Smooth muscle cell (in vitro differentiated cells): ENCODE results near the gene SLC6A16. TPM values are rescaled to one million over a fixed set of nuclear protein-coding genes. Genes with fewer than 3 reads are reported as not detected.

Source experiments
- DNase-seq: peaks from one replicate; lab custom pipeline; 2025; ENCODE audit not compliant: unreplicated experiment; lab: John Stamatoyannopoulos, UW
- H2AFZ ChIP-seq: fragments of 200-600 bp; sonication (generic); 2 replicates; pipeline ENCODE4 v1.6.0; 2016; ENCODE audit warnings: antibody characterized with exemption, low read depth, mild to moderate bottlenecking
- H3F3A ChIP-seq: fragments of 200-600 bp; sonication (generic); 2 replicates; pipeline ENCODE4 v1.6.0; 2017; ENCODE audit warnings: antibody characterized with exemption, low read depth
- H3K27ac ChIP-seq: fragments of 200-600 bp; sonication (generic); 2 replicates; pipeline ENCODE4 v1.5.1; 2016; ENCODE audit warnings: low read depth, mild to moderate bottlenecking
- H3K27me3 ChIP-seq: fragments of 200-600 bp; sonication (generic); 2 replicates; pipeline ENCODE4 v1.6.1; 2016; ENCODE audit warnings: low read depth, mild to moderate bottlenecking
- H3K36me3 ChIP-seq: fragments of 200-600 bp; sonication (generic); 2 replicates; pipeline ENCODE4 v1.5.1; 2016; ENCODE audit warnings: low read depth
- H3K4me1 ChIP-seq: fragments of 200-600 bp; sonication (generic); 2 replicates; pipeline ENCODE4 v1.5.1; 2016; ENCODE audit warnings: low read depth
- H3K4me2 ChIP-seq: fragments of 200-600 bp; sonication (generic); 2 replicates; pipeline ENCODE4 v1.6.0; 2016; ENCODE audit warnings: mild to moderate bottlenecking
- H3K4me3 ChIP-seq: fragments of 200-600 bp; sonication (generic); 2 replicates; pipeline ENCODE4 v1.5.1; 2016; ENCODE audit warnings: mild to moderate bottlenecking
- H3K79me2 ChIP-seq: fragments of 200-600 bp; sonication (generic); 2 replicates; pipeline ENCODE4 v1.6.0; 2016; ENCODE audit warnings: low read depth, mild to moderate bottlenecking
- H3K9ac ChIP-seq: fragments of 200-600 bp; sonication (generic); 2 replicates; pipeline ENCODE4 v1.6.0; 2016; ENCODE audit warnings: low read depth
- H3K9me3 ChIP-seq: fragments of 200-600 bp; sonication (generic); replicated peaks from 2 replicates; pipeline ENCODE4 v1.5.1; 2016; ENCODE audit warnings: low read depth
- H4K20me1 ChIP-seq: fragments of 200-600 bp; sonication (generic); 2 replicates; pipeline ENCODE4 v1.6.0; 2016; ENCODE audit warnings: low read depth
- CTCF ChIP-seq: fragments of 200-600 bp; sonication (generic); IDR thresholded peaks from 2 replicates; pipeline ENCODE4 v1.5.1; 2017; ENCODE audit warnings: borderline replicate concordance, mild to moderate bottlenecking, antibody characterized with exemption; ENCODE audit not compliant: insufficient read depth, poor library complexity, severe bottlenecking
- WGBS: methylation state at CpG from one replicate; pipeline ENCODE4 v1.1.7; 2016; ENCODE audit warnings: low lambda C conversion rate; 5-methylcytosine and 5-hydroxymethylcytosine counted together
- polyA plus RNA-seq: library from polyadenylated mRNA; unstranded; fragments of >200 nt; fragmentation: Nextera tagmentation; extraction: Ambion mirVana; gene quantifications from 2 replicates; pipeline ENCODE4 v1.2.1, GENCODE V29; 2016
- total RNA-seq: library from RNA; depleted of rRNA; stranded (reverse); fragments of >200 nt; gene quantifications from 2 replicates; pipeline ENCODE4 v1.2.3, GENCODE V29; 2014

The SLC6A16 gene
- total and polyA plus RNA-seq, 2 experiments from 2014 or later, result 1.4 to 2.3 TPM

- no peak overlapping the region for H3K27ac ChIP-seq
- H3K36me3 ChIP-seq, result peaks cover 8% of the 10 kb centered on the region
- H3F3A ChIP-seq, result peaks cover 7% of the 10 kb centered on the region
- H3K9ac ChIP-seq, result no peak overlapping the region
- H3K79me2 ChIP-seq, result no peaks in the 10 kb centered on the region
- peaks cover 4% of the 10 kb centered on the region for H3K4me1 ChIP-seq
- no peak for TF ChIP-seq CTCF
- no peak overlapping the region for H3K4me2 ChIP-seq
- no peak for DNase-seq
- no peak overlapping the region for H3K4me3 ChIP-seq
- H2AFZ ChIP-seq, result no peak overlapping the region
- H3K27me3 ChIP-seq, result no peaks in the 10 kb centered on the region
- 97% methylated on average over 7 of the region's 7 CpGs for WGBS
- H3K9me3 ChIP-seq, result no peaks in the 10 kb centered on the region
- peaks cover 89% of the 10 kb centered on the region for H4K20me1 ChIP-seq
Observed at GRCh38 chr19:49343123-49343522, 18.1 kb upstream of the SLC6A16 start.

GRCh38 chr19:49342291-49342721 is 17.3 kb upstream of the SLC6A16 start:
- Histone ChIP-seq H4K20me1 (peaks cover 89% of the 10 kb centered on the region), H3K79me2 (no peaks in the 10 kb centered on the region), H3K36me3 (peaks cover 8% of the 10 kb centered on the region), H3K9ac (no peak overlapping the region), H3K9me3 (no peaks in the 10 kb centered on the region), H3K27ac (no peak overlapping the region), H3K4me2 (no peak overlapping the region), H3K27me3 (no peaks in the 10 kb centered on the region), H3K4me3 (no peak overlapping the region), H3F3A (peaks cover 4% of the 10 kb centered on the region), H3K4me1 (peaks cover 4% of the 10 kb centered on the region), H2AFZ (no peak overlapping the region)
- no peak for DNase-seq
- 94% methylated on average over 11 of the region's 11 CpGs for WGBS
- no peak for TF ChIP-seq CTCF

GRCh38 chr19:49340865-49341718 is 16.1 kb upstream of the SLC6A16 start:
- Histone ChIP-seq H3K79me2 (no peaks in the 10 kb centered on the region), H3K4me3 (no peak overlapping the region), H3K36me3 (peaks cover 4% of the 10 kb centered on the region), H3K27ac (no peak overlapping the region), H3K4me1 (peaks cover 4% of the 10 kb centered on the region), H3K9ac (no peak overlapping the region), H3K27me3 (no peaks in the 10 kb centered on the region), H4K20me1 (peaks cover 81% of the 10 kb centered on the region), H3F3A (peaks cover 4% of the 10 kb centered on the region), H2AFZ (no peak overlapping the region), H3K9me3 (no peaks in the 10 kb centered on the region), H3K4me2 (peak overlapping the region; percentile 54)
- WGBS, result 95% methylated on average over 11 of the region's 11 CpGs
- TF ChIP-seq CTCF, result no peak
- DNase-seq, result no peak
